Right forelimb (tissue), 1 donor: ENCODE measurements around the gene ZPBP2.

Experiments
- DNase-seq: peaks from one replicate; pipeline ENCODE4 v3.0.0-alpha.2; 2018

ZPBP2 gene

DNA sequence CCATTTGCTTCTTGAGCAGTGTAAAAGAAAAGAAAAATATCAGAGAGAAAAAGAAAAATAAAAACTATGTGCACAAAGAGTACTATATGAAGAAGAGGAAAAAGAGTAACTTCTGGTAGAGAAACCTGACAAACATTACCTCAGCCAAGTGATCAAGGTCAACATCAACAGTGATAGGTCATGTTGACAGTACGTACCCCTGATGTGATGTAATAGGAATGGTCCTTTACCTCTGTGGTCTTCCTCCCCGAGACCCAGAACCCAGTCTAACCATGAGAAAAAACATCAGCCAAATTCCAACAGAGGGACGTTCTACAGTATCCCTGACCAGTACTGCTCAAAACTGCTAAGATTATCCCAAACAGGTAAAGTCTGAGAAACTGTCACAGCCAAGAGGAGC, 46.0 kb downstream of the ZPBP2 start:
- no peak for DNase-seq

DNA sequence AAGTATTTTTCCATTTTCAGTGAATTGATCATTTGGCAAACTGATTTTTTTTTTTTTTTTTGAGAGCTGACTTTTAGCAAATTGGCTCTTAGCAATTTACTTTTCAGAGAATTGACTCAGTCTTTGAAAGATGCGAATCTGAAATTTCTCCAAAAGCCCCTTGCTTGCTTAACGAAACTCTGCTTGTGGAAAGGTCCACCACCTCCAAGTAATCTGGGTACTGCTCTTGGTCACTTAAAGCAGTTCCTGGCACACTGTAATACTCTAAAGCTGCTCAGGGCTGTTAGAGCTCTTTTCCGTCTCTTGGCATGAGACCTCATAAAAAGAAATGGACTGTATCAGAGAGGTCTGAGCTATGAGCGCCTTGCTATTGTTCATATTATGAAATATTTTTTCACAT, 47.6 kb downstream of the ZPBP2 start:
- DNase-seq = no peak

DNA sequence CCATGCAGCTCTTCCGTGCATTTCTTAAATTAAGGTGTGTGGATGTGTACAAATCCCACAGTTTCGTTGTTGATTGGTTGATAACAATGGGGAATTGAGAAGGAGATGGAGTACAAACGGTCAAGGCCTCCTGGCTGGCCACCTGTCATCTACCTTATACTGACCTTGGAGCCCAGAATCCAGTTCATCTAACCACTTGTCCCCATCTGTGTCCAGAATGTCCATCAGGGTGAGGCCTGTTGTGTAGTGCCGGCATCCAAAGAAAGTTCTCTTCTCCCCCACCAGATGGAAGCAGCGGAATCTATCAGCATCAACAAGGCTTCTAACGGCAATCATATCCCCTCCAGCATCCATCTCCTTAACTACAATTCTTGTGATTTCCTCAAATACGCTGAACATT, 48.9 kb downstream of the ZPBP2 start:
- DNase-seq = no peak

DNA sequence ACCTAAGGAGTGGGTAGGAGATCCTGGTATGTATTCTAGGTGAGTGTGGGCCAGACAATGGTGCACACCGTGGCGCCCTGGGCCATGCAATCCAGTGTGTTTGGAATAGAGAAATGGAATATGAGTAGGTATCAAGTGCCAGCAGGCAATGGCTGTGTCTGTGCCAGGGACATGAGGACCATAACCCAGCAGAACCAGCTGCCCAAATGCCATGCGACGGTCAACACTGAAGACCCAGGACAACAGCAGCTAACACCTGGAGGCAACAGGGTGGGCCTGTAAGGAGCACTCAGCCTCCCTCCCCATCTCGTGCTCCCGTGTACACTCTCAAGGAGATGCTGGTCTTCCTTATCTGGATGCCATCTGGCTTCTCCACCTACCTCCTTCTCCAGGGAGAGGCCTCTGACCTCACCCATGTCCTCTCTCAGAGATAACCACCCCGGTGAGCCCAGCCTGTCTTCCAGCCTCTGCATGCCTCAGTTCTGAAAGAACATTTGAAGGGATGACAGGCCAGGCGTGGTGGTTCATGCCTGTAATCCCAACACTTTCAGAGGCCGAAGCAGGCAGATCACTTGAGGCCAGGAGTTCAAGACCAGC, 51.2 kb downstream of the ZPBP2 start:
- DNase-seq = no peak

DNA sequence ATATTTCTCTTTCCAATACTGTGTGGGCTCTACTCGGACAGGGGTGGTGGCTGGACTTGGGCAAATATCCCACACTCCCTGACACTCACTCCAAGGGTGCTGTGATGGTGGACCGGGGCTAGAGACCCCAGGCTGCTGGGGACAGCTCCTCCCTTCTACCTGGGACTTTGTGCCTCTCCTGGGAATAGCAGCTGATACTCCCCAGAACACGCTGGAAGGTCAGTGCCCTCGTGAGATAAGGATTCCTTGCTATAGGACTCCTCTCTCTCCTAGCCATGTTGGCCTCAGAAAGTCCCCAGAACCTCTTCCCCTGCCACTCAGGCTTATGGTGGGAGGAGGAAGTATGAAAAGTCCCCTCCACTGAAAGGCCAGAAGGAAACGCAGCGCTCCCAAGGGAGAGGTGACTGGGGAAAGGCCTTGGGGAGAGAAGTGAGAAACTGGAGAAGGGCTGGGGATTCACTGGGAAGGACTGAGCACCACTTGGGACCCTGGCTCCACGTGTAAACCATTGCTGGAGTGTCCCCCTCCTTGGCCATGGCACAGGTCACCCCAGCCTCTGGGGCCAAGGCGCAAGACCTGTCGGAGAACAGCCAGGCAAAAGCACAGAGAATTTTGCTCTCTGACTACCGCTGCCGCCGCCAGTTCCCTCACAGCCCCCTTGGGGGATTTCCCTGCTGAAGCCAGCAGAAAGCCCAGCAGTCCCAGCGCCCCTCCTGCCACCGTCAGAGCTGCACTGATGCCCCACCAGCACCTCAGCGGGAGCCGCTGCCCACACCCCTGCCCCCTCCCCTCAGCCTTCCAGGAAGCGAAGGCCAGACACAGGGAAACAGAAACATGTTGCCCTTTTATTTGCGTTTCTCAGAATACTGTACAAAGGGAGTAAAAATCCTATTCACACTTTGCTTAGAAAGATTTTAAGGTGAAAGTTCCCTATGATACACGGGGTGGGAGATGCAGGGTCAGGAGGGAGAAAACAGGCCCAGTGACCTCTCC, 52.5 kb downstream of the ZPBP2 start:
- no peak for DNase-seq

DNA sequence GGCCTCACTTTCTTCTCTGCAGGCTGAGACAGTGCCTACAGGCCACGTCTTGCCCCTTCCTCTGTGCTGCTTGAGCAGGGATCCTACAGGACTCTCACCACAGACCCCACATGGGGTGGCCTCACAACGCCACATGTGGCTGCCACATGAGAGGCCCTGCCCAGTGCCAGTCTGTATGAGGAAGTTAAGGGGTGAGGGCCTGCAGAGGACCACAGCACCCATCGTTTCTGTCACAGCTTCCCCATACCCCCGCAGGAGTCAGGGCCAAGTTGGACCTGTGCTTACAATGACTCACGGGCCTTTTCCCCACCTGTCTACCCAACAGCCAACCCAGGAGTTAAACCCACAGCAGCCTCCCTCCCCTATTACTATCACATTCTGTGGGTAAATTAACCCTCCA, 53.3 kb downstream of the ZPBP2 start:
- DNase-seq = no peak

DNA sequence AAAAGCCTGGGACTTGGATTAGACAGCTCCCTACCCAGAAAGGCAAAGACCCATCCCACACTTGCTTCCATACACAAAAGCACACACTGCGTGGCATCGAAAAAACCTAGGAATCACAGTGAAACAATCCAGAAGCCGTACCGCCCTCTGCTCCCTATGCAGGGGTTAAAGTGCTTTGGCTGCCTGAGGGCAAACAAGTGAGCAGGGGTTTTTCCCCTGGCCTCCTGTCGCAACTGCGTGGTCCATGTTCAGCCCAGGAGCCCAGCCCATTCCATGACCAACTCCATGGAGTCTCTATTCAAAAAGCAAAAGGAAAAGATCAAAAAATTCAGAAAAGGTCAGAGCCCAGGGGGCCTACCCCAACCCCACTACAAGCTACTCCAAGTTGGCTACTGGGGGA, 54.0 kb downstream of the ZPBP2 start:
- no peak for DNase-seq

DNA sequence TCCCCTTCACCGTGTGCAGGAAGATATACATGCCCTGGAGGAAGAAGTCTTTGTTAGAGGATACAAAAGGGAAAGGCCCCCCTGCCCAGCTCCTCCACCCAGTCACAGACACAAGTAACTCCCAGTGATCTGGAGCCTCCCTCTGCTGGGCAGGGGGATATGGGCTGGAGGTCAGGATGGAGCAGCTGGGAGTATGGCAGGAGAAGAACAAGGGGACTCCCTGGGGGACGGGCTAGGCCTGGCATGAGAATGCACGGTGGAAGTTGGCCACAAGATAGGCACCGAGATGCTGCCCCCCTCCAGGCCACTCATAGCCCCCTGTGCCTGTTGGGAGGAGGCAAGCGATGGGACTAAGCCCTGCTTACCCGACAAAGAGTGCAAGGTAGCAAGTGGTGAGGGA, 55.2 kb downstream of the ZPBP2 start:
- DNase-seq = peak; percentile 19

DNA sequence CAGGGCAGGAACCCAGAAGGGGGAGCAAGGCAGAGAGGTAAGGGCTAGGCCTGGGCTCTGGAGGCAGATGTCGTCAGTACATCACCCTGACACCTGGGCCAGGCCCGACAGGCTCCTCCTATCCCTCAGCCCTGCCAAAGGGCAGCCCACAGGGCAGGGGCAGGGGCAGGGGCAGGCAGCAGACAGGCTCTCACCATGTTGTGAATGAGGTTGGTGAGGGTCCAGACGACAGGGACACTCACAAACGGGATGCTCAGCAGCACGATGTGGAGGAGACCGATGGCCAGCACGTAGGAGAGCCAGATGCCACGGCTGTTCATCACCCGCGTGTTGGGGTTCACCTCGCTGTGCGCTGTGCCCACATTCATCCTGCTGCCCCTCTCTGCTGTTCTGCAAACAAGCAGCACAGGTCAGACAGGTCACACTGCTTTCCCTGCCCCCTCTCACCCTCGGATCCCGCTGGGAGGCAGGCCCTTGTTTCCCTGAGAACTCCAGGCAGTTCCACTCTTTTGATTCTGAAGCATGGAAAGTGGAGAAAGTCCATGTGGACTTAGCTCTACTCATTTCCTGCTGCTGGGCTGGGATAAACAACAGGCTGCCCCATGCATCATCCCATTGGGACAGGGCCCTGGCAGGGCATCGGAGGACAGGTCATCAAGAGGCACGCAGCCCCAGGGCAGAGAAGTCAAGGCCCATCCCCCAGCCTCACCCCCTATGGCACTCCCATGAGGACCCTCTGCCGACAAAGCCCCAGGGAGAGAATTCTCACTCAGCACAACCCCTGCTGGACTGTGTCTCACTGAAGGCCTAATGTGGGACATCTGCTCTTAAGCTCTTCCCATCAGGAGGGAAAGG, 56.1 kb downstream of the ZPBP2 start:
- DNase-seq = no peak

DNA sequence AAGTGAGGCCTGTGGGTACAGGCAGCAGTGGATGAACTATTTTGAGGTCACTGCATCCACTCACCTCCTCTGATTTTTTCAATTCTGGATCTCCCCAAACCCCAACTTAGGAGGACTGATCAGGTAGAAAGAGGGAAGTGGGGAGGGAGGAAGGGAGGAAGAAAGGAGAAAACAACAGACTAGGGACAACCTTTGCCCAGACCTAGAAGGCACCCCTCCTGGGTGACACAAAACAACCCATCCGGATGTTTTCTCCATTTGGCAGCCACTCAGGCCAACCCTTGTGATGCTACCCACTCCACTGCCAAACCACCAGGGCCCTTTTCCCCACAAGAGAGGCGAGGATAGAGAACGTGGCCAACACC, 56.7 kb downstream of the ZPBP2 start:
- DNase-seq = no peak

DNA sequence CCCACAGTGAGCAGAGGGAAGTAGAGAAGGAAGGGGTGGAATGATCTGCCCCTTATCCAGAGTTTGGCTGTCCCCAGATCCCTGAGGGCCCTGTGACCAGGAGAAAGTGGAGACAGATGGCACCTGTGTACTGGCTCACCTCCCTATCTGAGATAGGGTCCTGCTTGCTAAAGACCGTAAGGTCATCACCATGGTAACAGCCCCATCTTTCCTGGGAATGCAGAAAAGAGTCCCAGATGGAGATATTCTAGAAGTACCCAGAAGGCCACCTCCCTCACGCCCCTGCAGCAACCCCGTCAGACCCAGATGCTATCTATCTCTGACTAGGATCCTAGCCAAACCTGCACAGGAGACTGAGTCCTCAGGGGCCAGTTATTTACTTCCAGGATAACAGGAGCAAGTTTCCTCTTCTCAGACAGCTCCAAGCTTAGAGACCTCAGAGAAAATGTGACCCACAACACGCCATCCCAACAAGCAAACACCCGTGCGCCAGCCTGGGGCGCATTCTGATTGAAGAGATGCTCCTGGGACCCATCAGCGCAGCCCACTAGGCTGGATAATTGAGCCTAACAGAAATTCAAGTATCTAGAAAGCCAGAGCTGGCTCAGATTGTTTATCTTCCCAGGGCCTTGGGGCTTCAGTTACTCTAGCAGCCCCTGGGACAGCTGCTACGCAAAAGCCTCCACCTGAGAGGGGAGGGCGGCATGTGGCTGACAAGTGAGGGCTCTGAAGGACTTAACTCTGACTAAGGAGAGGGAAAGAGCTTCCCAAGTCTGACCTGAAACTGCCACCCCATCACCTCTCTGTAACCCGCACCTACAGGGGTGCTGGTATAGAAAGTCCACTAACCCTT, 57.5 kb downstream of the ZPBP2 start:
- no peak for DNase-seq

DNA sequence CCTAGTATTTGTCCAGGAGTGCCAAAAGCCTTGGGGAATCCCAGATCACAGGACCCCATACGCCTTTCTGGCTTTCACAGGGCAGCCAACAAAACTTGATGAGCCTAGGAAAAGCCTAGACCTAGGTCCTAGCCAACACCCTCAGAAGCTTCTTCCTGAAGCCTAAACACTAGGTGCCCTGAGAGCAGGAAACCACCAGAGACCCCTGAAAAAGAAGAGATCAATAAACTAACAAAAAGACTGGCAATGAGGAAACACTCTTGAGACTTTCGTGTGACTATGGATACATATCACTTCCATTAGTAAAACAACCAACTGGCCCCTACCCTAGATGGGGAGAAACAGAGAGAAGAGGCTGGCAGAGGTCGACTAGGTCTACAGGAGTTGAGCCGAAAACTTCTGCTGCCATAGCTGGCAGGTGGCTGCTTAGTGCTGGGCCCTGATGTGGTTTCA, 58.2 kb downstream of the ZPBP2 start:
- no peak for DNase-seq

DNA sequence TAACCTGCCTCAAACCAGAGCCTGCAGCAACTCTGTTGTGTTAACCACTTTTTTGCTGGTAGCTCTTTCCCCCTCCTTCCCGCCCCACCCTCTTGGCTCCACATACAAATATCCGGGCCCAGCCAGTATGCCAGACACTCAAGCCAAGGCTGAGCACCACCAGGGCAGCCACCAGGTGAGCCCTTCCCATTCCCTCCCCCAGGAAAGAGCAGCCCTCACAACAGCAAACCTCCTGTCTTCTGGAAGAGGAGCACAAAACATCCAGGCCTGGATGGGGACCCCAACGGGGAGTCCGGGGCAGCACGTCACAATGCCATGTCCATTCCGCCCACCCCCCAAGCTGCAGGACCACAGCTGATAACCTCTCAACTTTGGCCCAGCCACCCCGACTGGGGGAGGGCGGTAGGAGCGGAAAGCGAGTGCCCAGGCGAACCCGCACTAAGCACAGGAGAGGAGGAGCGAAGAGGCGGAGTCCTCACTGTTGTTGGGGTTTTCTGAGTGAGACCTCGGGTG, 58.6 kb downstream of the ZPBP2 start:
- DNase-seq = no peak
